ENCODE results near the gene ATP4A. TPM values are rescaled to one million over a fixed set of nuclear protein-coding genes. Genes with fewer than 3 reads are reported as not detected.
A peak's percentile ranks its signal among the peaks of the same experiment; 100 is the strongest.

ATP4A gene
- total and polyA plus RNA-seq, 9 of the 15 experiments (the other 6 are each of a cell fraction or from before 2014, with no cell fraction given): 0.15 TPM; not detected in 8

DNA sequence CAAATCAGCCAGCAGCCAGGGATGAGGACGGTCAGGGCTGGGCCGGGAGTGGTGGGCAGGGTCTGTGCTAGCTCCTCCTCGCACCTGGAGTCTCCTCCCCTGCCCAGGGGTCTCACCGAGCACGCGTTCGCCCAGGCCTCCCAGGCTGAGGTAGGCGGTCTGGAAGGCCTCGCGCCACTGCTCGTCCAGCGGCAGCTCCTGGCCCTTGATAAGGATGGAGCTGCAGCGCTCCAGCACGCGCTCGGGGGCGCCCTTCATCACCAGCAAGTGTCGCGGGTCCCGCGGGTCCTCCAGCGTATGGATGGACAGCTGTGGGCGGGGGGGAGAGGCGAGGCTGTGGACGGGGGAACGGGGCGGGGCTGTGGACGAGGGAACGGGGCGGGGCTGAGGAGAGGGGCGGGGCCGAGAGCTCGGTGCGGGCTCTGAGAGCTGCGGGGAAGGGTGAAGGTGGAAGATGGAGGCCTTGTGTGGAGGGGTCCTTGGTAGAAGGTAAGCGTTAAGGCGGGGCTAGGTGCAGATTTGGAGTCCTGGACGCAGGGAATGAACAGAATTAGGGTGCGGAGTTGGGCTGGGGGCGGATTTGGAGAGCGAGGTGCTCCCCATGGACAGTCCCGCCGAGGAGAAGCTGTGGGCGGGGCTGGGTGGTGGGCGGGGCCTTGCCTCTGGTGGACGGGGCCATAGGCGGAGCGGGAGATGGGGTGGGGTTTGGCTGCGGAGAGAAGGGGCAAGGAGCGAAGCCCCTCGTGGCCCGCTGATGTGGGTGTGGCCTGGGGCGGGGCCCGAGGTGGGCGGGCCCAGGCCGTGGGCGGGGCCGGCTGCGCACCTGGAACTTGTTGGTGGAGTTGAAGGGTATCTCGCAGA, 5.7 kb downstream of the ATP4A start (continued):
- TF ChIP-seq, protein P1, sequence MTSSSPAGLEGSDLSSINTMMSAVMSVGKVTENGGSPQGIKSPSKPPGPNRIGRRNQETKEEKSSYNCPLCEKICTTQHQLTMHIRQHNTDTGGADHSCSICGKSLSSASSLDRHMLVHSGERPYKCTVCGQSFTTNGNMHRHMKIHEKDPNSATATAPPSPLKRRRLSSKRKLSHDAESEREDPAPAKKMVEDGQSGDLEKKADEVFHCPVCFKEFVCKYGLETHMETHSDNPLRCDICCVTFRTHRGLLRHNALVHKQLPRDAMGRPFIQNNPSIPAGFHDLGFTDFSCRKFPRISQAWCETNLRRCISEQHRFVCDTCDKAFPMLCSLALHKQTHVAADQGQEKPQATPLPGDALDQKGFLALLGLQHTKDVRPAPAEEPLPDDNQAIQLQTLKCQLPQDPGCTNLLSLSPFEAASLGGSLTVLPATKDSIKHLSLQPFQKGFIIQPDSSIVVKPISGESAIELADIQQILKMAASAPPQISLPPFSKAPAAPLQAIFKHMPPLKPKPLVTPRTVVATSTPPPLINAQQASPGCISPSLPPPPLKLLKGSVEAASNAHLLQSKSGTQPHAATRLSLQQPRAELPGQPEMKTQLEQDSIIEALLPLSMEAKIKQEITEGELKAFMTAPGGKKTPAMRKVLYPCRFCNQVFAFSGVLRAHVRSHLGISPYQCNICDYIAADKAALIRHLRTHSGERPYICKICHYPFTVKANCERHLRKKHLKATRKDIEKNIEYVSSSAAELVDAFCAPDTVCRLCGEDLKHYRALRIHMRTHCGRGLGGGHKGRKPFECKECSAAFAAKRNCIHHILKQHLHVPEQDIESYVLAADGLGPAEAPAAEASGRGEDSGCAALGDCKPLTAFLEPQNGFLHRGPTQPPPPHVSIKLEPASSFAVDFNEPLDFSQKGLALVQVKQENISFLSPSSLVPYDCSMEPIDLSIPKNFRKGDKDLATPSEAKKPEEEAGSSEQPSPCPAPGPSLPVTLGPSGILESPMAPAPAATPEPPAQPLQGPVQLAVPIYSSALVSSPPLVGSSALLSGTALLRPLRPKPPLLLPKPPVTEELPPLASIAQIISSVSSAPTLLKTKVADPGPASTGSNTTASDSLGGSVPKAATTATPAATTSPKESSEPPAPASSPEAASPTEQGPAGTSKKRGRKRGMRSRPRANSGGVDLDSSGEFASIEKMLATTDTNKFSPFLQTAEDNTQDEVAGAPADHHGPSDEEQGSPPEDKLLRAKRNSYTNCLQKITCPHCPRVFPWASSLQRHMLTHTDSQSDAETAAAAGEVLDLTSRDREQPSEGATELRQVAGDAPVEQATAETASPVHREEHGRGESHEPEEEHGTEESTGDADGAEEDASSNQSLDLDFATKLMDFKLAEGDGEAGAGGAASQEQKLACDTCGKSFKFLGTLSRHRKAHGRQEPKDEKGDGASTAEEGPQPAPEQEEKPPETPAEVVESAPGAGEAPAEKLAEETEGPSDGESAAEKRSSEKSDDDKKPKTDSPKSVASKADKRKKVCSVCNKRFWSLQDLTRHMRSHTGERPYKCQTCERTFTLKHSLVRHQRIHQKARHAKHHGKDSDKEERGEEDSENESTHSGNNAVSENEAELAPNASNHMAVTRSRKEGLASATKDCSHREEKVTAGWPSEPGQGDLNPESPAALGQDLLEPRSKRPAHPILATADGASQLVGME (CRISPR knock-in tag; IDR thresholded peaks at IDR 0.05): no peak
- TF ChIP-seq BHLHE40 (IDR thresholded peaks at IDR 0.05; ENCODE audit: low read length) (peak; percentile 34; the same call in 1 of the 2 replicates), CXXC5 (CRISPR knock-in tag; IDR thresholded peaks at IDR 0.05) (peak; percentile 60), SIX5 (IDR thresholded peaks at IDR 0.05; ENCODE audit: borderline replicate concordance in 1 of 2, insufficient read depth in 1 of 2, low read depth in 1 of 2, low read length in 2 of 2) (no peak), CHD1 (IDR thresholded peaks at IDR 0.05; ENCODE audit: low read length) (no peak), E2F6 (IDR thresholded peaks at IDR 0.05; ENCODE audit: borderline replicate concordance in 1 of 2, extremely low read depth in 1 of 2, insufficient read depth in 1 of 2, insufficient read length in 1 of 2, low read depth in 1 of 2, low read length in 1 of 2, poor library complexity in 1 of 2, severe bottlenecking in 1 of 2) (peak; percentile 73 to 92), NELFE (IDR thresholded peaks at IDR 0.05; ENCODE audit: insufficient read depth, insufficient read length) (no peak), L3MBTL2 (IDR thresholded peaks at IDR 0.05) (peak; percentile 92), U2AF1 (optimal IDR thresholded peaks at IDR 0.05; ENCODE audit: low read depth, low read length) (no peak), MAFK (IDR thresholded peaks at IDR 0.05; ENCODE audit: low read length) (no peak), UBTF (IDR thresholded peaks at IDR 0.05; ENCODE audit: borderline replicate concordance in 1 of 2, low read depth in 2 of 2, low read length in 2 of 2) (0 out of 4 replicates have a peak, but pooled peaks of 1 of the 2 experiments have one; percentile 20)
- TF ChIP-seq, protein P2, sequence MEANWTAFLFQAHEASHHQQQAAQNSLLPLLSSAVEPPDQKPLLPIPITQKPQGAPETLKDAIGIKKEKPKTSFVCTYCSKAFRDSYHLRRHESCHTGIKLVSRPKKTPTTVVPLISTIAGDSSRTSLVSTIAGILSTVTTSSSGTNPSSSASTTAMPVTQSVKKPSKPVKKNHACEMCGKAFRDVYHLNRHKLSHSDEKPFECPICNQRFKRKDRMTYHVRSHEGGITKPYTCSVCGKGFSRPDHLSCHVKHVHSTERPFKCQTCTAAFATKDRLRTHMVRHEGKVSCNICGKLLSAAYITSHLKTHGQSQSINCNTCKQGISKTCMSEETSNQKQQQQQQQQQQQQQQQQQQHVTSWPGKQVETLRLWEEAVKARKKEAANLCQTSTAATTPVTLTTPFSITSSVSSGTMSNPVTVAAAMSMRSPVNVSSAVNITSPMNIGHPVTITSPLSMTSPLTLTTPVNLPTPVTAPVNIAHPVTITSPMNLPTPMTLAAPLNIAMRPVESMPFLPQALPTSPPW (CRISPR knock-in tag; IDR thresholded peaks at IDR 0.05): peak; percentile 85
- TF ChIP-seq, protein P3, sequence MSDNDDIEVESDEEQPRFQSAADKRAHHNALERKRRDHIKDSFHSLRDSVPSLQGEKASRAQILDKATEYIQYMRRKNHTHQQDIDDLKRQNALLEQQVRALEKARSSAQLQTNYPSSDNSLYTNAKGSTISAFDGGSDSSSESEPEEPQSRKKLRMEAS (CRISPR knock-in tag; IDR thresholded peaks at IDR 0.05): peak; percentile 94

All from K562 (cell line).